Fibroblast of lung (primary cell): ENCODE data around the gene SIM1. TPM values are rescaled to one million over a fixed set of nuclear protein-coding genes. Genes with fewer than 3 reads are reported as not detected.
A peak's percentile ranks its signal among the peaks of the same experiment; 100 is the strongest.

ENCODE experiments used
- DNase-seq, 2 donors: peaks; one replicate each; pipeline versions ENCODE4 v3.0.0 to v3.0.0-alpha.2; 2010; ENCODE audit warnings: low read depth in 2 of 2
- H2AFZ ChIP-seq: 2 replicates; pipeline ENCODE4 v1.5.1; 2012; ENCODE audit warnings: low read length, control low read depth, inconsistent platforms
- H3K27ac ChIP-seq: 2 replicates; pipeline ENCODE4 v1.5.1; 2011; ENCODE audit warnings: low read length, control low read depth; ENCODE audit not compliant: insufficient read depth
- H3K27me3 ChIP-seq: 2 replicates; pipeline ENCODE4 v1.5.1; 2011; ENCODE audit warnings: mild to moderate bottlenecking, low read length; ENCODE audit not compliant: control insufficient read depth, insufficient read depth
- H3K36me3 ChIP-seq: 2 replicates; pipeline ENCODE4 v1.5.1; 2011; ENCODE audit warnings: low read length; ENCODE audit not compliant: control insufficient read depth, insufficient read depth
- H3K4me1 ChIP-seq: 2 replicates; pipeline ENCODE4 v1.5.1; 2011; ENCODE audit warnings: low read length; ENCODE audit not compliant: control insufficient read depth, insufficient read depth; ENCODE audit errors: extremely low read depth
- H3K4me2 ChIP-seq: 2 replicates; pipeline ENCODE4 v1.5.1; 2011; ENCODE audit warnings: low read length, control low read depth; ENCODE audit not compliant: insufficient read depth; ENCODE audit errors: extremely low read depth
- H3K4me3 ChIP-seq, 4 experiments: fragments of 200-600 bp in 1 of 4; sonication (generic) in 1 of 4; replicated peaks in 1 of 4; 2 replicates each; pipeline ENCODE4 v1.5.1; 2011 to 2016; ENCODE audit warnings: low read length in 4 of 4, low read depth in 3 of 4, mild to moderate bottlenecking in 3 of 4, control low read depth in 2 of 4, inconsistent platforms in 1 of 4, mixed read lengths in 1 of 4; ENCODE audit not compliant: insufficient read depth in 1 of 4; ENCODE audit errors: control extremely low read depth in 1 of 4
- H3K79me2 ChIP-seq: 2 replicates; pipeline ENCODE4 v1.5.1; 2012; ENCODE audit warnings: mild to moderate bottlenecking, low read length, inconsistent platforms; ENCODE audit not compliant: control insufficient read depth, insufficient read depth
- H3K9ac ChIP-seq: 2 replicates; pipeline ENCODE4 v1.5.1; 2011; ENCODE audit warnings: mild to moderate bottlenecking, low read length, control low read depth; ENCODE audit not compliant: insufficient read depth
- H3K9me3 ChIP-seq: 2 replicates; pipeline ENCODE4 v1.5.1; 2012; ENCODE audit warnings: low read depth, low read length; ENCODE audit not compliant: control insufficient read depth, insufficient read depth
- H4K20me1 ChIP-seq: 2 replicates; pipeline ENCODE4 v1.5.1; 2011; ENCODE audit warnings: low read length; ENCODE audit not compliant: control insufficient read depth, insufficient read depth; ENCODE audit errors: extremely low read depth
- EZH2 ChIP-seq: IDR thresholded peaks from 2 replicates; pipeline ENCODE4 v1.5.1; 2012; ENCODE audit warnings: low read length, control low read depth, mild to moderate bottlenecking; ENCODE audit errors: missing control alignments
- polyA plus RNA-seq, 2 donors: library from polyadenylated mRNA; depleted of rRNA in 1 of 2; stranded (reverse) in 1 of 2; unstranded in 1 of 2; fragments of >200 nt; gene quantifications; 2 replicates each; pipeline ENCODE4 v1.2.1, GENCODE V29; 2011 to 2012; ENCODE audit warnings: missing spikeins in 1 of 2
- total RNA-seq: library from RNA; depleted of rRNA; stranded (reverse); fragments of >200 nt; gene quantifications from 2 replicates; pipeline ENCODE4 v1.2.1, GENCODE V29; 2014
- TF ChIP-seq, protein P1 (sequence below), 2 donors: IDR thresholded peaks in 1 of 2; conservative IDR thresholded peaks in 1 of 2; 1 replicate in 1 of 2; 2 replicates in 1 of 2; pipeline ENCODE4 v1.5.1; 2011 to 2012; ENCODE audit warnings: low read length in 2 of 2, control low read depth in 1 of 2, inconsistent platforms in 1 of 2, low read depth in 1 of 2, mild to moderate bottlenecking in 1 of 2

SIM1 gene
- total and polyA plus RNA-seq, 2 donors (not counting 1 experiment from before 2014, with no cell fraction given), result not detected

DNA sequence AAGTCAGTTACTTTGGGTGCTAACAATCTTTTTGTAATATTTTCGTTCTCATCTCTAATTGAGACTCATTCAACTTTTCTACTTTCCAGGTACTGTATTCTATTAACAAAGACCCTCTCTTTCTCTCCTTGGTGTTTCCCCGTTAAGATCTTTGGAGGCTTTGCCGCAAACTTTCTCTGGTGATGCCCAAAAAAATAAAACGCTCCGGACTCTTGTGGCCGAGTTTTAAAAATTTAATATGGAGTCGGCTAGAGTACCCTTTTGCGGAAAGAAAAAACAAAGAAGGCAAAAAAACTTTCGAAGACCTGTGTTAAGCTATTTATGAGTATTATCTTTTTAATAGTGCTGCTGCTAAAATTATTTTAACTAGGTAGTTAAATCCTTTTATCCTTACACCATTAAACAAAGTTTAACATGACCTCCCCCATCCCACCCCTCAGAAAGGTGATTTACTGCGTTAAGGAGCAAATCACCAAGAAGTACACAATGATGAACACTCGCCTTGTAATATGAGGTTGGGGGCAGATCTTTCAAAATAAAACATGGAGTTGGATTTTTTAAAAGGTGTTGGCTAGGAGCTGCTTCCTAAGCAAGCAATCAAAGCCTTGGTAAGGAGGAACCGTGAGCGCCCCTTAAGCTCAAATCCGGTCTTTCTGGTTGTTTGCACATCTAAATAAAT lies 10.0 kb downstream of the SIM1 start:
- Histone ChIP-seq H3K27ac (no peak overlapping the region), H3K27me3 (peaks cover 91% of the 10 kb centered on the region), H3K9me3 (no peaks in the 10 kb centered on the region), H2AFZ (no peak overlapping the region), H3K79me2 (no peaks in the 10 kb centered on the region), H3K4me2 (no peak overlapping the region), H4K20me1 (no peaks in the 10 kb centered on the region), H3K36me3 (no peaks in the 10 kb centered on the region), H3K9ac (no peak overlapping the region), H3K4me3 (no peak overlapping the region), H3K4me1 (no peaks in the 10 kb centered on the region)
- no peak for DNase-seq
- TF ChIP-seq EZH2, result no peak
- TF ChIP-seq, protein P1, sequence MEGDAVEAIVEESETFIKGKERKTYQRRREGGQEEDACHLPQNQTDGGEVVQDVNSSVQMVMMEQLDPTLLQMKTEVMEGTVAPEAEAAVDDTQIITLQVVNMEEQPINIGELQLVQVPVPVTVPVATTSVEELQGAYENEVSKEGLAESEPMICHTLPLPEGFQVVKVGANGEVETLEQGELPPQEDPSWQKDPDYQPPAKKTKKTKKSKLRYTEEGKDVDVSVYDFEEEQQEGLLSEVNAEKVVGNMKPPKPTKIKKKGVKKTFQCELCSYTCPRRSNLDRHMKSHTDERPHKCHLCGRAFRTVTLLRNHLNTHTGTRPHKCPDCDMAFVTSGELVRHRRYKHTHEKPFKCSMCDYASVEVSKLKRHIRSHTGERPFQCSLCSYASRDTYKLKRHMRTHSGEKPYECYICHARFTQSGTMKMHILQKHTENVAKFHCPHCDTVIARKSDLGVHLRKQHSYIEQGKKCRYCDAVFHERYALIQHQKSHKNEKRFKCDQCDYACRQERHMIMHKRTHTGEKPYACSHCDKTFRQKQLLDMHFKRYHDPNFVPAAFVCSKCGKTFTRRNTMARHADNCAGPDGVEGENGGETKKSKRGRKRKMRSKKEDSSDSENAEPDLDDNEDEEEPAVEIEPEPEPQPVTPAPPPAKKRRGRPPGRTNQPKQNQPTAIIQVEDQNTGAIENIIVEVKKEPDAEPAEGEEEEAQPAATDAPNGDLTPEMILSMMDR (conservative IDR thresholded peaks at IDR 0.05 in 1 of 2, IDR thresholded peaks at IDR 0.05 in 1 of 2; ENCODE audit: low read depth in 1 of 2, low read length in 2 of 2), result no peak

DNA sequence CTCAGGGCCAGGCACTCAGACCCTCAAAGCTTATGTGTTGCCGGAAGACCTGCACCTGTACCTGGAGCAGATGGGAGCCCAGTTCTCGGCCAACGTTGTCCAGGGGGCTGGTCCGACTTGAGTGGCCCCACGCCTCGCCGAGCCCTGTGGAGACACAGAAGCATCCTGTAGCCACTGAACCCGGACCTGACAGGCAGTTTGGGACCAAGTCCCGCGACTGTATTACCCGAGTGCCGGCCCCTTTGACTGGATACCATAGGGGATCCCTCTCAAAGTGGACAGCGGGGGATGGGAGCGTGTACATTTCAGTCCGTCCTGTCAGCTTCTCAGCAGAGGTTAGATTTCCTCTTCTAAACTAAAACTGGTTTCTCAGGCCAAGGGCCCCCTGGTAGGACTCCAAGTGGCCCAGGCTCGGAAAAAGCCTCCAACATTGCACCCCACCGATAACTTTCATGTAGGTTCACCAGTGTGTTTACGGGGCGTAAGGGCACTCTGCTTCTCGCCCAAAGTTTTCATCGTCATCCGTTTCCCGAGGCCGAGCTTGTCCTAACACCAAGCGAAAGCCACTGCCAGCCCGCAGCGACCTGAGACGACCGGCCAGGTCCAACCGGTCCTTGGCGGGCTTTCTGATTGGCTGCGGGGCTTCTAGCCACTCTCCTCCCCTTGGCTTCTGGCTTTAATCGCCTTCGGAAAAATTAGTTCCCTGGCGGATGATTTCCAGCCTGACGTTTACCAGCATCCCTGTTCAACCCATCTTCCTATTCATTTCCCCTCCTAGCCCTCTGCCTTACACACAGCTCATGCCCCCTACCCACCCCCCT lies 10.8 kb downstream of the SIM1 start:
- Histone ChIP-seq H2AFZ (no peak overlapping the region), H3K4me1 (no peaks in the 10 kb centered on the region), H3K4me2 (no peak overlapping the region), H4K20me1 (no peaks in the 10 kb centered on the region), H3K27ac (no peak overlapping the region), H3K4me3 (no peak overlapping the region), H3K9me3 (no peaks in the 10 kb centered on the region), H3K79me2 (no peaks in the 10 kb centered on the region), H3K36me3 (no peaks in the 10 kb centered on the region), H3K27me3 (peaks cover 95% of the 10 kb centered on the region), H3K9ac (no peak overlapping the region)
- TF ChIP-seq, protein P1 (conservative IDR thresholded peaks at IDR 0.05 in 1 of 2, IDR thresholded peaks at IDR 0.05 in 1 of 2; ENCODE audit: low read depth in 1 of 2, low read length in 2 of 2), result no peak
- TF ChIP-seq EZH2, result peak; percentile 77
- no peak for DNase-seq

DNA sequence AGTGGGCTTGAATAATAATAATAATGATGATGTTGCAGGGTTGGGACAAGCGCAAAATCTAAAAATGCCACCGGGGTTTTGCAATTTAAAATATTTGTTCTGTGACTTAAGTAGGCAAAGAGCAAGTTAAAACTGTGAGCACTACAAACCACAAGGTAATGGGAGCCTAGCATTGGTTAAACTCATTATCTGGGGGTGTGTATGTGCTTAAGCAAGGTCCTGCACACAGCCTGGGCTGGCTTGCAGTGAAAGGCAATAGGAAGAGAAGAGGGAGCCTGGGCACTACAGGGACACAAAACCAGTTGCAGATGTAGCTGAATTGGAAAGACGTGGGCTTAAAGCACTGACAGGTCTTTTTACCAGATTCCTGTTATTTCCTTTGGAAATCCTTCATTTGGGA lies 11.7 kb downstream of the SIM1 start:
- Histone ChIP-seq H3K9ac (no peak overlapping the region), H3K27ac (no peak overlapping the region), H3K9me3 (no peaks in the 10 kb centered on the region), H3K4me3 (no peak overlapping the region), H3K27me3 (peaks cover 95% of the 10 kb centered on the region), H4K20me1 (no peaks in the 10 kb centered on the region), H2AFZ (no peak overlapping the region), H3K36me3 (no peaks in the 10 kb centered on the region), H3K4me1 (no peaks in the 10 kb centered on the region), H3K4me2 (no peak overlapping the region), H3K79me2 (no peaks in the 10 kb centered on the region)
- no peak for TF ChIP-seq EZH2
- TF ChIP-seq, protein P1 (conservative IDR thresholded peaks at IDR 0.05 in 1 of 2, IDR thresholded peaks at IDR 0.05 in 1 of 2; ENCODE audit: low read depth in 1 of 2, low read length in 2 of 2), result no peak
- no peak for DNase-seq
